H1 (cell line): ENCODE results near the gene WNT9B. TPM values are rescaled to one million over a fixed set of nuclear protein-coding genes. Genes with fewer than 3 reads are reported as not detected.

Experiments used
- CTCF ChIA-PET: fragments of 300-600 bp; sonication (Branson Sonifier 250); formaldehyde crosslinking; loops from one replicate; lab custom pipeline; 2021; ENCODE audit not compliant: partially characterized antibody; lab: Charles Lee
- POLR2A ChIA-PET: fragments of 300-600 bp; sonication (Branson Sonifier 250); formaldehyde crosslinking; loops from one replicate; lab custom pipeline; 2021; ENCODE audit warnings: inconsistent platforms; ENCODE audit not compliant: partially characterized antibody; lab: Charles Lee
- DNase-seq, 2 experiments: peaks; one replicate each; pipeline versions ENCODE4 v3.0.0 to v3.0.0-alpha.2; 2010 to 2022; ENCODE audit warnings: low spot score in 2 of 2, low read depth in 1 of 2, mixed read lengths in 1 of 2
- FAIRE-seq: peaks from 2 replicates; lab custom pipeline; 2011; peaks lifted over from hg19 to GRCh38; lab: Jason Lieb, UNC
- H2AFZ ChIP-seq: 2 replicates; pipeline ENCODE4 v1.8.1; 2012; ENCODE audit warnings: low read length, inconsistent platforms
- H2AK5ac ChIP-seq: 2 replicates; pipeline ENCODE4 v1.6.1; 2013; ENCODE audit warnings: low read depth, low read length
- H2BK120ac ChIP-seq: replicated peaks from 2 replicates; pipeline ENCODE3; 2013; ENCODE audit warnings: low read depth, low read length, inconsistent platforms
- H2BK12ac ChIP-seq: 2 replicates; pipeline ENCODE4 v1.6.1; 2013; ENCODE audit warnings: low read depth, low read length
- H2BK15ac ChIP-seq: 2 replicates; pipeline ENCODE4 v1.6.1; 2013; ENCODE audit warnings: low read length
- H2BK20ac ChIP-seq: 2 replicates; pipeline ENCODE4 v1.6.1; 2013; ENCODE audit warnings: low read length
- H2BK5ac ChIP-seq: 2 replicates; pipeline ENCODE4 v1.6.1; 2013; ENCODE audit warnings: low read depth, low read length
- H3K14ac ChIP-seq: 2 replicates; pipeline ENCODE4 v1.6.1; 2013; ENCODE audit warnings: inconsistent platforms; ENCODE audit not compliant: insufficient read length
- H3K18ac ChIP-seq: 2 replicates; pipeline ENCODE4 v1.6.1; 2013; ENCODE audit warnings: low read length; ENCODE audit errors: extremely low read depth
- H3K23ac ChIP-seq: 2 replicates; pipeline ENCODE4 v1.6.1; 2013; ENCODE audit warnings: inconsistent platforms; ENCODE audit not compliant: insufficient read length
- H3K23me2 ChIP-seq: 2 replicates; pipeline ENCODE4 v1.6.1; 2013; ENCODE audit warnings: low read depth, low read length
- H3K27ac ChIP-seq: 2 replicates; pipeline ENCODE4 v1.6.1; 2011; ENCODE audit warnings: low read depth, low read length, inconsistent platforms
- H3K27me3 ChIP-seq, 4 experiments: replicated peaks in 1 of 4; 1 replicate in 1 of 4; 2 replicates in 3 of 4; pipeline versions ENCODE4 v1.6.1 to v1.8.1; 2011 to 2013; ENCODE audit warnings: low read length in 3 of 4, mild to moderate bottlenecking in 3 of 4, inconsistent platforms in 2 of 4, mixed read lengths in 2 of 4, moderate library complexity in 1 of 4; ENCODE audit not compliant: control insufficient read depth in 3 of 4, insufficient read depth in 3 of 4; ENCODE audit errors: extremely low read depth in 1 of 4
- H3K36me3 ChIP-seq, 4 experiments: 2 replicates each; pipeline versions ENCODE4 v1.6.1 to v1.8.1; 2011 to 2013; ENCODE audit warnings: mild to moderate bottlenecking in 4 of 4, low read length in 3 of 4, moderate library complexity in 2 of 4, control low read depth in 1 of 4, inconsistent platforms in 1 of 4; ENCODE audit not compliant: insufficient read depth in 4 of 4, control insufficient read depth in 2 of 4
- H3K4ac ChIP-seq: replicated peaks from 2 replicates; pipeline ENCODE3; 2013; ENCODE audit warnings: low read length, low read depth, mixed read lengths, inconsistent platforms; ENCODE audit not compliant: insufficient read length
- H3K4me1 ChIP-seq, 4 experiments: replicated peaks in 1 of 4; 1 replicate in 1 of 4; 2 replicates in 3 of 4; pipeline versions ENCODE4 v1.6.1 to v1.8.1; 2011 to 2013; ENCODE audit warnings: low read length in 3 of 4, inconsistent platforms in 2 of 4, mixed read lengths in 1 of 4; ENCODE audit not compliant: insufficient read depth in 4 of 4, control insufficient read depth in 3 of 4
- H3K4me2 ChIP-seq, 2 experiments: 2 replicates each; pipeline versions ENCODE4 v1.6.1 to v1.8.1; 2011 to 2013; ENCODE audit warnings: low read depth in 2 of 2, low read length in 2 of 2, control low read depth in 1 of 2, inconsistent platforms in 1 of 2, mild to moderate bottlenecking in 1 of 2; ENCODE audit not compliant: insufficient read depth in 1 of 2
- H3K4me3 ChIP-seq, 4 experiments: fragments of 200-600, 300-600 bp in 1 of 4; sonication (generic), shearing (Covaris generic), sonication (Bioruptor Twin) in 1 of 4; 2 replicates each; pipeline versions ENCODE4 v1.5.1 to v1.8.1; 2011 to 2016; ENCODE audit warnings: low read length in 4 of 4, low read depth in 3 of 4, control low read depth in 2 of 4, inconsistent platforms in 2 of 4, mild to moderate bottlenecking in 2 of 4, mixed read lengths in 1 of 4, moderate library complexity in 1 of 4; ENCODE audit not compliant: insufficient read depth in 2 of 4; ENCODE audit errors: extremely low read depth in 1 of 4
- H3K56ac ChIP-seq: replicated peaks from 2 replicates; pipeline ENCODE3; 2013; ENCODE audit warnings: low read depth, mild to moderate bottlenecking, mixed read lengths, low read length, inconsistent platforms; ENCODE audit not compliant: insufficient read length
- H3K79me1 ChIP-seq: 2 replicates; pipeline ENCODE4 v1.6.1; 2013; ENCODE audit warnings: low read depth, low read length, control low read depth
- H3K79me2 ChIP-seq, 2 experiments: 2 replicates each; pipeline versions ENCODE4 v1.6.1 to v1.8.1; 2012 to 2013; ENCODE audit warnings: low read length in 2 of 2, mild to moderate bottlenecking in 2 of 2, inconsistent platforms in 1 of 2; ENCODE audit not compliant: insufficient read depth in 2 of 2, control insufficient read depth in 1 of 2
- H3K9ac ChIP-seq, 4 experiments: replicated peaks in 1 of 4; 1 replicate in 1 of 4; 2 replicates in 3 of 4; pipeline versions ENCODE4 v1.6.1 to v1.8.1; 2011 to 2013; ENCODE audit warnings: low read depth in 3 of 4, low read length in 3 of 4, control low read depth in 2 of 4, mild to moderate bottlenecking in 2 of 4, moderate library complexity in 2 of 4, inconsistent platforms in 1 of 4; ENCODE audit errors: extremely low read depth in 1 of 4
- H3K9me3 ChIP-seq, 2 experiments: 2 replicates each; pipeline versions ENCODE4 v1.6.1 to v1.8.1; 2012 to 2013; ENCODE audit warnings: mild to moderate bottlenecking in 2 of 2, moderate library complexity in 2 of 2, control low read depth in 1 of 2, inconsistent platforms in 1 of 2, low read depth in 1 of 2, low read length in 1 of 2, mixed read lengths in 1 of 2; ENCODE audit not compliant: insufficient read depth in 2 of 2
- H4K20me1 ChIP-seq, 2 experiments: replicated peaks in 1 of 2; 2 replicates each; pipeline versions ENCODE3 to v1.8.1; 2011 to 2013; ENCODE audit warnings: inconsistent platforms in 2 of 2, low read length in 2 of 2, mild to moderate bottlenecking in 1 of 2; ENCODE audit not compliant: insufficient read depth in 2 of 2, control insufficient read depth in 1 of 2
- H4K5ac ChIP-seq: 2 replicates; pipeline ENCODE4 v1.6.1; 2013; ENCODE audit warnings: low read length, low read depth, mixed read lengths, inconsistent platforms; ENCODE audit not compliant: insufficient read length
- H4K8ac ChIP-seq: 2 replicates; pipeline ENCODE4 v1.8.0; 2013; ENCODE audit warnings: mild to moderate bottlenecking, moderate library complexity, low read length, inconsistent platforms; ENCODE audit not compliant: insufficient read depth; ENCODE audit errors: extremely low read depth
- H4K91ac ChIP-seq: replicated peaks from 2 replicates; pipeline ENCODE3; 2013; ENCODE audit warnings: low read length, mixed read lengths, inconsistent platforms; ENCODE audit not compliant: insufficient read length
- CBX5 ChIP-seq: fragments of 300-800, 300-1000 bp; sonication (generic); IDR thresholded peaks from 2 replicates; pipeline ENCODE4 v1.7.1; 2016; ENCODE audit warnings: antibody characterized with exemption, low read length, low read depth
- SAP30 ChIP-seq: fragments of 300-600 bp; sonication (generic); IDR thresholded peaks from 2 replicates; pipeline ENCODE4 v1.7.1; 2012; ENCODE audit warnings: low read length, moderate library complexity, mild to moderate bottlenecking, inconsistent platforms; ENCODE audit not compliant: insufficient read depth, insufficient replicate concordance
- WGBS, 2 experiments: shearing (Covaris generic) in 1 of 2; methylation state at CpG; one replicate each; pipeline versions ENCODE4 v1.1.6 to v1.1.7; 2013 to 2015; ENCODE audit warnings: low lambda C conversion rate in 2 of 2, mixed read lengths in 2 of 2, inconsistent platforms in 1 of 2, low coverage in 1 of 2, missing lambda C conversion rate in 1 of 2; ENCODE audit not compliant: insufficient replicate concordance in 2 of 2, insufficient coverage in 1 of 2, insufficient read length in 1 of 2; ENCODE audit errors: extremely low coverage in 1 of 2, missing lambda C conversion rate in 1 of 2; 5-methylcytosine and 5-hydroxymethylcytosine counted together
- polyA plus RNA-seq, 7 experiments: library from polyadenylated mRNA; depleted of rRNA in 3 of 7; stranded (reverse) in 5 of 7; unstranded in 2 of 7; fragments of >200 nt in 5 of 7; fragments of 200-250 nt in 2 of 7; gene quantifications; 1 replicate in 5 of 7; 2 replicates in 1 of 7; 4 replicates in 1 of 7; pipeline versions ENCODE4 v1.2.1 to v1.2.3, GENCODE V29; 2011 to 2013; ENCODE audit warnings: missing spikeins in 2 of 7, mixed read lengths in 2 of 7
- total RNA-seq: library from RNA; stranded (reverse); fragmentation: NEBNext Ultra II Directional; extraction: Animal tissue kit (Norgen Biotek cat#: 25700); gene quantifications from 2 replicates; pipeline ENCODE4 v1.2.1, GENCODE V29; 2021

The WNT9B gene
- total and polyA plus RNA-seq, 2 of the 8 experiments (the other 6 are each of a cell fraction or from before 2014, with no cell fraction given): 0.21 TPM; not detected in 1

GRCh38 chr17:46859996-46860395 lies 8.6 kb downstream of the WNT9B start:
- CTCF ChIA-PET: interaction anchor here (0.6 to 5.7 kb wide), 5 partner anchors 11 to 87 kb away, joined by 3 to 22 read pairs (median 6); no protein-coding TSS in a partner anchor
- Histone ChIP-seq H3K79me2 (no peaks in the 10 kb centered on the region), H3K23ac (no peak overlapping the region), H3K4me1 (peaks cover 0 to 5% (median 2%) of the 10 kb centered on the region in 4 experiments; a peak in 5 of 7 replicates), H3K56ac (no peak overlapping the region), H3K14ac (no peak overlapping the region), H2BK20ac (no peak overlapping the region), H2AK5ac (no peak overlapping the region), H2BK5ac (no peak overlapping the region), H2BK12ac (no peak overlapping the region), H3K4me3 (no peak overlapping the region), H4K8ac (no peak overlapping the region), H2BK120ac (no peak overlapping the region), H4K5ac (no peak overlapping the region), H3K4me2 (no peak overlapping the region), H4K91ac (no peak overlapping the region), H2AFZ (no peak overlapping the region), H4K20me1 (no peaks in the 10 kb centered on the region), H3K27me3 (peaks cover 0 to 5% (median 0%) of the 10 kb centered on the region in 4 experiments; a peak in 2 of 7 replicates), H3K27ac (no peak overlapping the region), H3K23me2 (no peaks in the 10 kb centered on the region), H3K9ac (no peak overlapping the region), H3K36me3 (no peaks in the 10 kb centered on the region), H3K18ac (no peak overlapping the region), H2BK15ac (no peak overlapping the region), H3K4ac (no peak overlapping the region), H3K9me3 (no peaks in the 10 kb centered on the region), H3K79me1 (no peaks in the 10 kb centered on the region)
- FAIRE-seq (no peak), DNase-seq (no peak)
- POLR2A ChIA-PET: no interaction called here
- 91% methylated on average over 3 of the region's 5 CpGs; no CpG with 5 or more reads in 1 of the 2 experiments for WGBS, 2 experiments
- no peak for TF ChIP-seq SAP30
- TF ChIP-seq CBX5: no peak
